HAP-1 (cell line): Measurements from ENCODE around the gene DNAI2.

Experiments
- DNase-seq, 2 experiments: peaks; one replicate each; pipeline ENCODE4 v3.0.0-alpha.2; 2016 to 2020; ENCODE audit warnings: low spot score in 2 of 2
- H3K27me3 ChIP-seq: fragments of 250-450 bp; sonication (Bioruptor Pico); 2 replicates; pipeline ENCODE4 v1.5.1; 2020; ENCODE audit warnings: low read depth, mild to moderate bottlenecking, moderate library complexity
- H3K36me3 ChIP-seq: fragments of 250-450 bp; sonication (Bioruptor Pico); replicated peaks from 2 replicates; pipeline ENCODE4 v1.5.1; 2020; ENCODE audit warnings: mild to moderate bottlenecking
- H3K4me1 ChIP-seq: fragments of 250-450 bp; sonication (Bioruptor Pico); 2 replicates; pipeline ENCODE4 v1.5.1; 2020; ENCODE audit warnings: mild to moderate bottlenecking
- H3K4me3 ChIP-seq: fragments of 250-450 bp; sonication (Bioruptor Pico); 2 replicates; pipeline ENCODE4 v1.5.1; 2020; ENCODE audit warnings: mild to moderate bottlenecking, moderate library complexity
- H3K9me3 ChIP-seq: fragments of 250-450 bp; sonication (Bioruptor Pico); 2 replicates; pipeline ENCODE4 v1.5.1; 2020; ENCODE audit warnings: mild to moderate bottlenecking, moderate library complexity
- in situ Hi-C: fragments of 300-500 bp; cut with MboI; formaldehyde crosslinking; loops from 3 replicates; pipeline ENCODE4 v1.14.3; 2020; ENCODE audit warnings: low sequenced_read_pairs, inconsistent platforms, mixed read lengths

The DNAI2 gene

GRCh38 chr17:74336307-74336706 lies 62.3 kb downstream of the DNAI2 start:
- Histone ChIP-seq H3K4me1 (no peaks in the 10 kb centered on the region), H3K36me3 (no peaks in the 10 kb centered on the region), H3K9me3 (no peaks in the 10 kb centered on the region), H3K27me3 (no peaks in the 10 kb centered on the region), H3K4me3 (no peak overlapping the region)
- in situ Hi-C loops, result no loop called here
- no peak for DNase-seq

GRCh38 chr17:74337834-74338500 lies 63.9 kb downstream of the DNAI2 start:
- DNase-seq, result no peak
- Histone ChIP-seq H3K4me3 (no peak overlapping the region), H3K27me3 (no peaks in the 10 kb centered on the region)

GRCh38 chr17:74339537-74340195 lies 65.6 kb downstream of the DNAI2 start:
- Histone ChIP-seq H3K36me3 (no peaks in the 10 kb centered on the region), H3K27me3 (no peaks in the 10 kb centered on the region), H3K4me1 (no peaks in the 10 kb centered on the region), H3K4me3 (no peak overlapping the region), H3K9me3 (no peaks in the 10 kb centered on the region)
- DNase-seq, result no peak
- in situ Hi-C loops, result no loop called here

More at GRCh38 chr17:74337834-74338500, 63.9 kb downstream of the DNAI2 start:
- Histone ChIP-seq H3K9me3 (no peaks in the 10 kb centered on the region), H3K36me3 (no peaks in the 10 kb centered on the region), H3K4me1 (no peaks in the 10 kb centered on the region)
- in situ Hi-C loops, result no loop called here

- in situ Hi-C loops, result no loop called here
- H3K9me3 ChIP-seq, result no peaks in the 10 kb centered on the region
- DNase-seq, result no peak
- H3K27me3 ChIP-seq, result no peaks in the 10 kb centered on the region; the same call in 1 of the 2 replicates
- H3K4me3 ChIP-seq, result no peak overlapping the region
- H3K4me1 ChIP-seq, result no peaks in the 10 kb centered on the region
- H3K36me3 ChIP-seq, result no peaks in the 10 kb centered on the region
Observed at GRCh38 chr17:74340470-74341023, 66.5 kb downstream of the DNAI2 start.

- Histone ChIP-seq H3K4me1 (no peaks in the 10 kb centered on the region), H3K27me3 (peaks cover 8% of the 10 kb centered on the region), H3K9me3 (no peaks in the 10 kb centered on the region), H3K4me3 (no peak overlapping the region), H3K36me3 (no peaks in the 10 kb centered on the region)
- in situ Hi-C loops, result no loop called here
- no peak for DNase-seq
Observed at GRCh38 chr17:74342224-74342623, 68.2 kb downstream of the DNAI2 start.

GRCh38 chr17:74343121-74343520 lies 69.1 kb downstream of the DNAI2 start:
- Histone ChIP-seq H3K36me3 (no peaks in the 10 kb centered on the region), H3K27me3 (peaks cover 15% of the 10 kb centered on the region), H3K4me1 (no peaks in the 10 kb centered on the region), H3K4me3 (no peak overlapping the region), H3K9me3 (no peaks in the 10 kb centered on the region)
- DNase-seq, result no peak
- in situ Hi-C loops, result no loop called here

GRCh38 chr17:74343526-74344284 lies 69.7 kb downstream of the DNAI2 start:
- no peaks in the 10 kb centered on the region for H3K9me3 ChIP-seq
- peaks cover 21% of the 10 kb centered on the region for H3K27me3 ChIP-seq
- no peaks in the 10 kb centered on the region for H3K4me1 ChIP-seq
- no peaks in the 10 kb centered on the region for H3K36me3 ChIP-seq
- no peak for DNase-seq
- H3K4me3 ChIP-seq, result no peak overlapping the region
- in situ Hi-C loops, result no loop called here

- Histone ChIP-seq H3K4me1 (no peaks in the 10 kb centered on the region), H3K4me3 (no peak overlapping the region), H3K27me3 (peaks cover 29% of the 10 kb centered on the region), H3K9me3 (no peaks in the 10 kb centered on the region), H3K36me3 (no peaks in the 10 kb centered on the region)
- DNase-seq, result no peak
- in situ Hi-C loops, result no loop called here
Observed at GRCh38 chr17:74344658-74345057, 70.6 kb downstream of the DNAI2 start.

- H3K9me3 ChIP-seq, result no peaks in the 10 kb centered on the region
- H3K4me3 ChIP-seq, result no peak overlapping the region
- no peaks in the 10 kb centered on the region for H3K4me1 ChIP-seq
- DNase-seq, result no peak
- peaks cover 36% of the 10 kb centered on the region for H3K27me3 ChIP-seq
- in situ Hi-C loops, result no loop called here
- H3K36me3 ChIP-seq, result no peaks in the 10 kb centered on the region
Observed at GRCh38 chr17:74345433-74346241, 71.6 kb downstream of the DNAI2 start.

- in situ Hi-C loops, result no loop called here
- peaks cover 50% of the 10 kb centered on the region for H3K27me3 ChIP-seq
Observed at GRCh38 chr17:74347646-74348045, 73.6 kb downstream of the DNAI2 start.

GRCh38 chr17:74349120-74349519 lies 75.1 kb downstream of the DNAI2 start:
- Histone ChIP-seq H3K4me1 (no peaks in the 10 kb centered on the region), H3K27me3 (peaks cover 55% of the 10 kb centered on the region), H3K36me3 (no peaks in the 10 kb centered on the region), H3K9me3 (no peaks in the 10 kb centered on the region), H3K4me3 (no peak overlapping the region)
- DNase-seq, result no peak
- in situ Hi-C loops, result no loop called here

More at GRCh38 chr17:74347646-74348045, 73.6 kb downstream of the DNAI2 start:
- Histone ChIP-seq H3K4me1 (no peaks in the 10 kb centered on the region), H3K4me3 (no peak overlapping the region), H3K9me3 (no peaks in the 10 kb centered on the region), H3K36me3 (no peaks in the 10 kb centered on the region)
- no peak for DNase-seq

- DNase-seq, result no peak
- Histone ChIP-seq H3K27me3 (peaks cover 62% of the 10 kb centered on the region), H3K36me3 (no peaks in the 10 kb centered on the region), H3K4me1 (no peaks in the 10 kb centered on the region), H3K4me3 (no peak overlapping the region), H3K9me3 (no peaks in the 10 kb centered on the region)
- in situ Hi-C loops, result no loop called here
Observed at GRCh38 chr17:74350486-74350885, 76.5 kb downstream of the DNAI2 start.

- Histone ChIP-seq H3K4me1 (no peaks in the 10 kb centered on the region), H3K9me3 (no peaks in the 10 kb centered on the region), H3K4me3 (no peak overlapping the region), H3K36me3 (no peaks in the 10 kb centered on the region), H3K27me3 (peaks cover 67% of the 10 kb centered on the region)
- in situ Hi-C loops, result no loop called here
- DNase-seq, result no peak
Observed at GRCh38 chr17:74351552-74352210, 77.6 kb downstream of the DNAI2 start.
